ENCODE results near the gene AFF2. TPM values are rescaled to one million over a fixed set of nuclear protein-coding genes. Genes with fewer than 3 reads are reported as not detected.

Gene AFF2
- total RNA-seq, 1 experiment from 2014 or later: 0.05 TPM

GRCh38 chrX:148856505-148856904 lies 356.1 kb downstream of the AFF2 start:
- no peak overlapping the region for H3K9ac ChIP-seq (ENCODE audit: low read length)
- H3K36me3 ChIP-seq (ENCODE audit: control insufficient read depth in 1 of 2, insufficient read depth in 2 of 2, low read length in 2 of 2): no peaks in the 10 kb centered on the region
- H3K4me3 ChIP-seq (replicated peaks in 1 of 2; ENCODE audit: low read depth in 1 of 2, low read length in 2 of 2): no peak overlapping the region
- no TSS peak for BruUV-seq (replicated peaks)
- TF ChIP-seq ZNF274 (IDR thresholded peaks at IDR 0.05; ENCODE audit: low read depth, low read length) (no peak), EGR1 (IDR thresholded peaks at IDR 0.05; ENCODE audit: low read depth) (no peak), FOSL1 (IDR thresholded peaks at IDR 0.05; ENCODE audit: low read depth) (no peak), EZH2phosphoT487 (IDR thresholded peaks at IDR 0.05; ENCODE audit: borderline replicate concordance) (no peak)
- intact Hi-C loops (cut with micrococcal nuclease): no loop called here
- no peak overlapping the region for H3K27ac ChIP-seq (ENCODE audit: low read depth, low read length)
- ChIA-PET POLR2A (no interaction called here), CTCF (no interaction called here), RAD21 (ENCODE audit: low non-redundant PET in 1 of 2, low total read pairs in 2 of 2, uncharacterized antibody in 2 of 2, unreplicated experiment in 2 of 2) (no interaction called here)
- no peaks in the 10 kb centered on the region for H3K9me3 ChIP-seq (ENCODE audit: control insufficient read depth in 1 of 2, insufficient read depth in 1 of 2, low read depth in 1 of 2, low read length in 2 of 2)
- H3K79me2 ChIP-seq (ENCODE audit: insufficient read depth, low read length): no peaks in the 10 kb centered on the region
- ATAC-seq (no peak), DNase-seq (ENCODE audit: low read depth, low spot score) (no peak)
- no peaks in the 10 kb centered on the region for H3K9me2 ChIP-seq (ENCODE audit: insufficient read depth)
- no peak overlapping the region for H2AFZ ChIP-seq (ENCODE audit: low read depth, low read length, poor library complexity, severe bottlenecking)
- no peaks in the 10 kb centered on the region for H3K27me3 ChIP-seq (ENCODE audit: insufficient read depth, low read length)
- H3K4me2 ChIP-seq (ENCODE audit: low read length): no peak overlapping the region
- H4K20me1 ChIP-seq (ENCODE audit: insufficient read depth): no peaks in the 10 kb centered on the region
- H3K4me1 ChIP-seq (ENCODE audit: control insufficient read depth in 1 of 2, insufficient read depth in 2 of 2, low read length in 2 of 2): no peaks in the 10 kb centered on the region

- H3K4me2 ChIP-seq (ENCODE audit: low read length): no peak overlapping the region
- DNase-seq (ENCODE audit: low read depth, low spot score): no peak
- H2AFZ ChIP-seq (ENCODE audit: low read depth, low read length, poor library complexity, severe bottlenecking): no peak overlapping the region
- H3K9me3 ChIP-seq (ENCODE audit: control insufficient read depth in 1 of 2, insufficient read depth in 1 of 2, low read depth in 1 of 2, low read length in 2 of 2): no peaks in the 10 kb centered on the region
- H3K27ac ChIP-seq (ENCODE audit: low read depth, low read length): no peak overlapping the region
- intact Hi-C loops (cut with micrococcal nuclease): no loop called here
- no TSS peak for BruUV-seq (replicated peaks)
- ChIA-PET CTCF (no interaction called here), POLR2A (no interaction called here), RAD21 (ENCODE audit: low non-redundant PET in 1 of 2, low total read pairs in 2 of 2, uncharacterized antibody in 2 of 2, unreplicated experiment in 2 of 2) (no interaction called here)
- no peaks in the 10 kb centered on the region for H3K36me3 ChIP-seq (ENCODE audit: control insufficient read depth in 1 of 2, insufficient read depth in 2 of 2, low read length in 2 of 2)
- no peak overlapping the region for H3K9ac ChIP-seq (ENCODE audit: low read length)
- ATAC-seq: no peak
- H3K9me2 ChIP-seq (ENCODE audit: insufficient read depth): no peaks in the 10 kb centered on the region
- no peaks in the 10 kb centered on the region for H4K20me1 ChIP-seq (ENCODE audit: insufficient read depth)
- H3K4me1 ChIP-seq (ENCODE audit: control insufficient read depth in 1 of 2, insufficient read depth in 2 of 2, low read length in 2 of 2): no peaks in the 10 kb centered on the region
- H3K4me3 ChIP-seq (replicated peaks in 1 of 2; ENCODE audit: low read depth in 1 of 2, low read length in 2 of 2): no peak overlapping the region
- no peaks in the 10 kb centered on the region for H3K79me2 ChIP-seq (ENCODE audit: insufficient read depth, low read length)
- H3K27me3 ChIP-seq (ENCODE audit: insufficient read depth, low read length): no peaks in the 10 kb centered on the region
- TF ChIP-seq SIN3A (IDR thresholded peaks at IDR 0.05; ENCODE audit: low read depth) (no peak), FOSL1 (IDR thresholded peaks at IDR 0.05; ENCODE audit: low read depth) (no peak), SP1 (IDR thresholded peaks at IDR 0.05; ENCODE audit: low read depth) (no peak), ATF3 (IDR thresholded peaks at IDR 0.05) (no peak), ZBTB33 (IDR thresholded peaks at IDR 0.05; ENCODE audit: extremely low read depth, insufficient replicate concordance, low read length) (no peak), POLR2AphosphoS5 (IDR thresholded peaks at IDR 0.05; ENCODE audit: low read depth, low read length) (no peak), REST (IDR thresholded peaks at IDR 0.05; ENCODE audit: low read depth) (no peak), ELF1 (IDR thresholded peaks at IDR 0.05; ENCODE audit: borderline replicate concordance, low read depth) (no peak), ZFX (IDR thresholded peaks at IDR 0.05) (no peak), MAX (IDR thresholded peaks at IDR 0.05) (no peak), EZH2 (IDR thresholded peaks at IDR 0.05) (no peak), RAD21 (IDR thresholded peaks at IDR 0.05; ENCODE audit: low read depth) (no peak)
Measured at GRCh38 chrX:148865277-148866210, 365.1 kb downstream of the AFF2 start.

All from HCT116 (cell line).